Endothelial cell of umbilical vein (primary cell): Measurements from ENCODE around the gene RARRES2. TPM values are rescaled to one million over a fixed set of nuclear protein-coding genes. Genes with fewer than 3 reads are reported as not detected.
A peak's percentile ranks its signal among the peaks of the same experiment; 100 is the strongest.

Source experiments
- BruUV-seq: library from RNA; stranded (reverse); fragments of 400-500 nt; replicated peaks from 2 replicates; lab custom pipeline; 2021; lab: Mats Ljungman, UMichigan
- CTCF ChIA-PET: fragments of 300-600, 350-600 bp; sonication (Branson Sonifier 250); formaldehyde crosslinking; loops from one replicate; lab custom pipeline; 2021; ENCODE audit warnings: antibody characterized with exemption, inconsistent platforms; lab: Charles Lee
- POLR2A ChIA-PET: fragments of 300-600, 350-600 bp; sonication (Branson Sonifier 250); formaldehyde crosslinking; loops from one replicate; lab custom pipeline; 2021; ENCODE audit warnings: antibody characterized with exemption, inconsistent platforms; lab: Charles Lee
- DNase-seq: peaks from one replicate; pipeline ENCODE4 v3.0.0-alpha.2; 2011; ENCODE audit warnings: low read depth, low spot score
- FAIRE-seq: peaks from 2 replicates; lab custom pipeline; 2011; peaks lifted over from hg19 to GRCh38; lab: Jason Lieb, UNC
- H2AFZ ChIP-seq: 2 replicates; pipeline ENCODE4 v1.6.0; 2012; ENCODE audit warnings: low read depth, low read length, control low read depth, inconsistent platforms
- H3K27ac ChIP-seq: 2 replicates; pipeline ENCODE4 v1.5.1; 2011; ENCODE audit warnings: low read depth, mild to moderate bottlenecking, control low read depth, low read length, moderate library complexity; ENCODE audit not compliant: insufficient read depth
- H3K27me3 ChIP-seq, 2 experiments: 2 replicates each; pipeline versions ENCODE4 v1.6.0 to v1.6.1; 2011; ENCODE audit warnings: low read length in 2 of 2, mixed read lengths in 1 of 2; ENCODE audit not compliant: control insufficient read depth in 2 of 2, insufficient read depth in 2 of 2
- H3K36me3 ChIP-seq, 2 experiments: 2 replicates in 1 of 2; 3 replicates in 1 of 2; pipeline ENCODE4 v1.5.1; 2011; ENCODE audit warnings: low read length in 2 of 2, mild to moderate bottlenecking in 1 of 2, moderate library complexity in 1 of 2; ENCODE audit not compliant: control insufficient read depth in 2 of 2, insufficient read depth in 2 of 2; ENCODE audit errors: extremely low read depth in 1 of 2
- H3K4me1 ChIP-seq: 3 replicates; pipeline ENCODE4 v1.5.1; 2011; ENCODE audit warnings: mild to moderate bottlenecking, low read length; ENCODE audit not compliant: control insufficient read depth, insufficient read depth; ENCODE audit errors: extremely low read depth
- H3K4me2 ChIP-seq: 2 replicates; pipeline ENCODE4 v1.6.1; 2011; ENCODE audit warnings: low read length, control low read depth, mixed read lengths; ENCODE audit not compliant: insufficient read depth
- H3K4me3 ChIP-seq, 3 experiments: fragments of 200-600 bp in 1 of 3; sonication (generic), shearing (Covaris generic) in 1 of 3; replicated peaks in 1 of 3; 2 replicates each; pipeline ENCODE4 v1.5.1; 2011 to 2016; ENCODE audit warnings: control low read depth in 3 of 3, low read length in 3 of 3, mild to moderate bottlenecking in 2 of 3, inconsistent platforms in 1 of 3, low read depth in 1 of 3, moderate library complexity in 1 of 3; ENCODE audit not compliant: insufficient read depth in 1 of 3
- H3K79me2 ChIP-seq: 2 replicates; pipeline ENCODE4 v1.6.0; 2012; ENCODE audit warnings: low read length, inconsistent platforms; ENCODE audit not compliant: control insufficient read depth, insufficient read depth
- H3K9ac ChIP-seq: replicated peaks from 2 replicates; pipeline ENCODE3; 2011; ENCODE audit warnings: low read length, control low read depth; ENCODE audit not compliant: insufficient read depth; ENCODE audit errors: extremely low read depth
- H3K9me1 ChIP-seq: replicated peaks from 3 replicates; pipeline ENCODE4 v1.6.0; 2011; ENCODE audit warnings: mild to moderate bottlenecking, low read length; ENCODE audit not compliant: control insufficient read depth, insufficient read depth; ENCODE audit errors: extremely low read depth
- H3K9me3 ChIP-seq: replicated peaks from 2 replicates; pipeline ENCODE4 v1.5.1; 2012; ENCODE audit warnings: low read length, inconsistent platforms; ENCODE audit not compliant: control insufficient read depth, insufficient read depth
- H4K20me1 ChIP-seq: replicated peaks from 2 replicates; pipeline ENCODE3; 2011; ENCODE audit warnings: mild to moderate bottlenecking, low read length; ENCODE audit not compliant: control insufficient read depth, insufficient read depth; ENCODE audit errors: extremely low read depth
- CTCF ChIP-seq, 2 donors: IDR thresholded peaks; 1 replicate in 1 of 2; 2 replicates in 1 of 2; pipeline ENCODE4 v1.5.1; 2011; ENCODE audit warnings: low read length in 2 of 2, mild to moderate bottlenecking in 2 of 2, moderate library complexity in 2 of 2, control low read depth in 1 of 2, inconsistent platforms in 1 of 2, low read depth in 1 of 2; ENCODE audit not compliant: insufficient read depth in 1 of 2; ENCODE audit errors: extremely low read depth in 1 of 2
- EZH2 ChIP-seq: IDR thresholded peaks from 2 replicates; pipeline ENCODE4 v1.6.1; 2012; ENCODE audit warnings: borderline replicate concordance, low read depth, mild to moderate bottlenecking, moderate library complexity, low read length, inconsistent platforms; ENCODE audit not compliant: severe bottlenecking
- FOS ChIP-seq: IDR thresholded peaks from 2 replicates; pipeline ENCODE4 v1.6.1; 2011; ENCODE audit warnings: mild to moderate bottlenecking, low read length, moderate library complexity, borderline replicate concordance; ENCODE audit not compliant: insufficient read depth
- GATA2 ChIP-seq: IDR thresholded peaks from 2 replicates; pipeline ENCODE4 v1.7.0; 2011; ENCODE audit warnings: low read depth, mild to moderate bottlenecking, moderate library complexity, mixed read lengths, low read length; ENCODE audit not compliant: insufficient read length, insufficient read depth
- JUN ChIP-seq: IDR thresholded peaks from 2 replicates; pipeline ENCODE4 v1.6.1; 2011; ENCODE audit warnings: borderline replicate concordance, low read depth; ENCODE audit not compliant: insufficient read length, insufficient read depth
- MAX ChIP-seq: IDR thresholded peaks from 2 replicates; pipeline ENCODE4 v1.6.1; 2011; ENCODE audit not compliant: insufficient read depth, insufficient read length
- MYC ChIP-seq: IDR thresholded peaks from one replicate; pipeline ENCODE4 v1.6.1; 2011; ENCODE audit warnings: mild to moderate bottlenecking, low read depth, low read length
- POLR2A ChIP-seq: IDR thresholded peaks from 2 replicates; pipeline ENCODE4 v1.6.1; 2012; ENCODE audit warnings: low read depth, mild to moderate bottlenecking, control low read depth, low read length
- POLR2AphosphoS5 ChIP-seq: IDR thresholded peaks from 2 replicates; pipeline ENCODE4 v1.6.1; 2012; ENCODE audit warnings: low read depth, mild to moderate bottlenecking, control low read depth, low read length, moderate library complexity; ENCODE audit not compliant: insufficient read depth
- dilution Hi-C: fragments of 300-500 bp; cut with MboI; formaldehyde crosslinking; loops from one replicate; pipeline ENCODE4 v1.15.0; 2019; ENCODE audit warnings: low sequenced_read_pairs; ENCODE audit not compliant: extremely low pct_ligation_motif_present
- intact Hi-C: fragments of 100-400 bp; cut with micrococcal nuclease; formaldehyde crosslinking; loops from one replicate; pipeline ENCODE4 v1.10.0; 2022
- polyA plus RNA-seq, 4 experiments: library from polyadenylated mRNA; depleted of rRNA in 3 of 4; stranded (reverse) in 3 of 4; unstranded in 1 of 4; fragments of >200 nt; gene quantifications; 2 replicates each; pipeline versions ENCODE4 v1.2.1 to v1.2.3, GENCODE V29; 2011 to 2012; ENCODE audit warnings: missing spikeins in 1 of 4
- total RNA-seq: library from RNA; stranded (reverse); gene quantifications from 2 replicates; pipeline ENCODE4 v1.2.3, GENCODE V29; 2021

Gene RARRES2
- total and polyA plus RNA-seq, 2 donors (not counting 3 experiments of a cell fraction or from before 2014, with no cell fraction given), result not detected

GRCh38 chr7:150378853-150379440 is 37.5 kb upstream of the RARRES2 start, which contains the start of gene ZNF775:
TSS of gene ZNF775 (plus strand) at chr7:150379330. CDS start at chr7:150388471, 9,141 bp downstream.
- Histone ChIP-seq H3K27me3 (no peaks in the 10 kb centered on the region), H3K4me2 (peak within 1 kb of the TSS; percentile 72), H3K9me1 (no peaks in the 10 kb centered on the region), H3K9ac (peak within 1 kb of the TSS; percentile 81), H3K4me3 (peak within 1 kb of the TSS; percentile 81 to 85 (median 81)), H3K36me3 (peaks cover 4 to 6% of the 10 kb centered on the region in 2 experiments), H3K27ac (peak within 1 kb of the TSS; percentile 87), H4K20me1 (no peaks in the 10 kb centered on the region), H3K79me2 (peaks cover 37% of the 10 kb centered on the region), H2AFZ (peak within 1 kb of the TSS; percentile 76), H3K9me3 (no peaks in the 10 kb centered on the region), H3K4me1 (peaks cover 29% of the 10 kb centered on the region)
- ChIA-PET CTCF (interaction anchor here (0.9 to 1.9 kb wide), 6 partner anchors 10 to 39 kb away, joined by 3 to 16 read pairs (median 5); partner anchors contain the start of gene REPIN1), POLR2A (interaction anchor here (1.4 to 1.9 kb wide), 2 partner anchors 10 to 26 kb away, joined by 4 to 13 read pairs; partner anchors contain the start of gene REPIN1)
- no peak for TF ChIP-seq JUN
- TF ChIP-seq MAX, result no peak
- peak; percentile 88 for TF ChIP-seq POLR2AphosphoS5
- TF ChIP-seq POLR2A, result peak; percentile 97
- no peak for TF ChIP-seq MYC
- TF ChIP-seq FOS, result no peak
- no peak for TF ChIP-seq GATA2
- no peak for TF ChIP-seq CTCF (IDR thresholded peaks at IDR 0.05; ENCODE audit: extremely low read depth in 1 of 2, insufficient read depth in 1 of 2, low read depth in 1 of 2, low read length in 2 of 2)
- no peak for TF ChIP-seq EZH2
- BruUV-seq, result no TSS peak
- dilution Hi-C loops (no loop called here), intact Hi-C loops (loop anchor here (1.0 to 10.0 kb wide), 7 partner anchors 10 to 208 kb away; partner anchors contain the start of gene GIMAP4)
- peak; percentile 93 for DNase-seq
- peak; percentile 94 for FAIRE-seq
